H1 (cell line): ENCODE data around the gene CBL. TPM values are rescaled to one million over a fixed set of nuclear protein-coding genes. Genes with fewer than 3 reads are reported as not detected.

Experiments
- CHD7 ChIP-seq: fragments of 300-600 bp; sonication (generic); IDR thresholded peaks from 2 replicates; pipeline ENCODE4 v1.7.1; 2012; ENCODE audit warnings: low read length, moderate library complexity, mild to moderate bottlenecking, inconsistent platforms; ENCODE audit not compliant: insufficient replicate concordance
- CREB1 ChIP-seq: IDR thresholded peaks from 2 replicates; pipeline ENCODE4 v1.6.1; 2012; ENCODE audit warnings: inconsistent platforms
- EP300 ChIP-seq, 2 experiments: IDR thresholded peaks; 1 replicate in 1 of 2; 2 replicates in 1 of 2; pipeline ENCODE4 v1.6.1; 2011 to 2012; ENCODE audit warnings: low read depth in 2 of 2, low read length in 2 of 2, mild to moderate bottlenecking in 2 of 2, borderline replicate concordance in 1 of 2, inconsistent platforms in 1 of 2, moderate library complexity in 1 of 2
- KDM5A ChIP-seq: fragments of 200-600 bp; IDR thresholded peaks from 2 replicates; pipeline ENCODE4 v1.7.1; 2012; ENCODE audit warnings: mild to moderate bottlenecking, low read length, inconsistent platforms, mixed read lengths
- PHF8 ChIP-seq: fragments of 200-600 bp; sonication (generic); conservative IDR thresholded peaks from 2 replicates; pipeline ENCODE4 v1.7.1; 2012; ENCODE audit warnings: low read depth, mild to moderate bottlenecking, inconsistent platforms, low read length, moderate library complexity
- RNF2 ChIP-seq: fragments of 200-900, 300-1000 bp; sonication (generic); IDR thresholded peaks from 2 replicates; pipeline ENCODE4 v1.7.1; 2016; ENCODE audit warnings: borderline replicate concordance, low read depth, mild to moderate bottlenecking, antibody characterized with exemption, low read length; ENCODE audit not compliant: poor library complexity, severe bottlenecking; ENCODE audit errors: missing control alignments
- SIRT6 ChIP-seq: IDR thresholded peaks from one replicate; pipeline ENCODE4 v1.7.1; 2012; ENCODE audit warnings: low read length, inconsistent platforms
- SRF ChIP-seq: IDR thresholded peaks from 2 replicates; pipeline ENCODE4 v1.6.1; 2011; ENCODE audit warnings: mild to moderate bottlenecking, low read depth, low read length, moderate library complexity
- polyA plus RNA-seq, 7 experiments: library from polyadenylated mRNA; depleted of rRNA in 3 of 7; stranded (reverse) in 5 of 7; unstranded in 2 of 7; fragments of >200 nt in 5 of 7; fragments of 200-250 nt in 2 of 7; gene quantifications; 1 replicate in 5 of 7; 2 replicates in 1 of 7; 4 replicates in 1 of 7; pipeline versions ENCODE4 v1.2.1 to v1.2.3, GENCODE V29; 2011 to 2013; ENCODE audit warnings: missing spikeins in 2 of 7, mixed read lengths in 2 of 7
- total RNA-seq: library from RNA; stranded (reverse); fragmentation: NEBNext Ultra II Directional; extraction: Animal tissue kit (Norgen Biotek cat#: 25700); gene quantifications from 2 replicates; pipeline ENCODE4 v1.2.1, GENCODE V29; 2021

CBL gene
- total and polyA plus RNA-seq, 2 of the 8 experiments (the other 6 are each of a cell fraction or from before 2014, with no cell fraction given): 23.1 to 57.8 TPM

- TF ChIP-seq CHD7 (no peak), RNF2 (no peak), EP300 (IDR thresholded peaks at IDR 0.05; ENCODE audit: borderline replicate concordance in 1 of 2, low read depth in 2 of 2, low read length in 2 of 2) (no peak), SIRT6 (no peak), SRF (no peak), KDM5A (no peak), PHF8 (no peak), CREB1 (no peak)
Observed at GRCh38 chr11:119335091-119335654, 129.0 kb downstream of the CBL start (continued).
